Liver (tissue), 3 donors: ENCODE measurements around the gene DUOXA2.

Experiments used
- CTCF ChIP-seq: fragments of 150-350 bp; IDR thresholded peaks from 2 replicates; pipeline ENCODE4 v1.5.1; 2017; ENCODE audit warnings: improper control_type of control experiment, low read depth, low read length; ENCODE audit not compliant: missing input control
- FOXA1 ChIP-seq: IDR thresholded peaks from 2 replicates; pipeline ENCODE4 v1.6.1; 2016; ENCODE audit warnings: antibody characterized with exemption
- GABPA ChIP-seq, 2 donors: IDR thresholded peaks in 1 of 2; conservative IDR thresholded peaks in 1 of 2; 2 replicates each; pipeline ENCODE4 v1.6.1; 2016; ENCODE audit warnings: antibody characterized with exemption in 2 of 2, mild to moderate bottlenecking in 1 of 2, moderate library complexity in 1 of 2
- RAD21 ChIP-seq, 2 donors: IDR thresholded peaks; 2 replicates each; pipeline ENCODE4 v1.6.1; 2016; ENCODE audit warnings: antibody characterized with exemption in 2 of 2, mild to moderate bottlenecking in 2 of 2
- REST ChIP-seq: IDR thresholded peaks from 2 replicates; pipeline ENCODE4 v1.6.1; 2016; ENCODE audit warnings: antibody characterized with exemption, mild to moderate bottlenecking
- TAF1 ChIP-seq: conservative IDR thresholded peaks from 2 replicates; pipeline ENCODE4 v1.6.1; 2016; ENCODE audit warnings: antibody characterized with exemption, mild to moderate bottlenecking
- TF ChIP-seq, protein P1 (sequence below): IDR thresholded peaks from 2 replicates; pipeline ENCODE4 v1.6.1; 2016; ENCODE audit warnings: antibody characterized with exemption
- TF ChIP-seq, protein P2 (sequence below): IDR thresholded peaks from 2 replicates; pipeline ENCODE4 v1.6.1; 2016; ENCODE audit warnings: antibody characterized with exemption
- donor health status: healthy.
- donor health status: healthy.

DNA sequence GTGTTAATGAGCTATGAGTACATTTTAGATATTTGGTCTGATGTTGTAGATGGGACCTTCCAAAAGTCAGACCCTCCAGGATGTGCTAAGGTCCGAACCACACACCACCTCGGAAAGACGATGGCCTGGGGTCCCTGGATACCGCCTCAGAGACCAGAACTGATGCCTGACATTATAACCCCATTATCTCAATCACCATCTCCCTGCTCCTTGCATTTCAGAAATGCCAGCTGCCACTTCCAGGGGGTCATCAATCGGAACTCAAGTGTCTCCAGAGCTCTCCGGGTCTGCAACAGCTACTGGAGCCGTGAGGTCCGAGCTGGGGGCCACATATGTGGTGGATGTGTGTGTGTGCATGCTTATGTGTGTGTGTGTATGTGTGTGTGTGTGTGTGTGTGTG, 23.6 kb downstream of the DUOXA2 start:
- no peak for TF ChIP-seq TAF1
- no peak for TF ChIP-seq CTCF
- no peak for TF ChIP-seq FOXA1
- TF ChIP-seq, protein P1, sequence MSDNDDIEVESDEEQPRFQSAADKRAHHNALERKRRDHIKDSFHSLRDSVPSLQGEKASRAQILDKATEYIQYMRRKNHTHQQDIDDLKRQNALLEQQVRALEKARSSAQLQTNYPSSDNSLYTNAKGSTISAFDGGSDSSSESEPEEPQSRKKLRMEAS: no peak
- TF ChIP-seq, protein P2, sequence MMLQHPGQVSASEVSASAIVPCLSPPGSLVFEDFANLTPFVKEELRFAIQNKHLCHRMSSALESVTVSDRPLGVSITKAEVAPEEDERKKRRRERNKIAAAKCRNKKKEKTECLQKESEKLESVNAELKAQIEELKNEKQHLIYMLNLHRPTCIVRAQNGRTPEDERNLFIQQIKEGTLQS: no peak
- no peak for TF ChIP-seq RAD21 (IDR thresholded peaks at IDR 0.05)
- no peak for TF ChIP-seq GABPA (IDR thresholded peaks at IDR 0.05 in 1 of 2, conservative IDR thresholded peaks at IDR 0.05 in 1 of 2)
- no peak for TF ChIP-seq REST
